Measurements from ENCODE around the gene RAB7B. TPM values are rescaled to one million over a fixed set of nuclear protein-coding genes. Genes with fewer than 3 reads are reported as not detected.
A peak's percentile ranks its signal among the peaks of the same experiment; 100 is the strongest.
"Not testable (repeated sequence)": the region's sequence is repeated elsewhere in the genome, so short reads cannot be mapped to it uniquely, and the experiment has no call there.

Gene RAB7B
- total and polyA plus RNA-seq, 2 donors from 2014 or later: 0.73 to 2.0 TPM

DNA sequence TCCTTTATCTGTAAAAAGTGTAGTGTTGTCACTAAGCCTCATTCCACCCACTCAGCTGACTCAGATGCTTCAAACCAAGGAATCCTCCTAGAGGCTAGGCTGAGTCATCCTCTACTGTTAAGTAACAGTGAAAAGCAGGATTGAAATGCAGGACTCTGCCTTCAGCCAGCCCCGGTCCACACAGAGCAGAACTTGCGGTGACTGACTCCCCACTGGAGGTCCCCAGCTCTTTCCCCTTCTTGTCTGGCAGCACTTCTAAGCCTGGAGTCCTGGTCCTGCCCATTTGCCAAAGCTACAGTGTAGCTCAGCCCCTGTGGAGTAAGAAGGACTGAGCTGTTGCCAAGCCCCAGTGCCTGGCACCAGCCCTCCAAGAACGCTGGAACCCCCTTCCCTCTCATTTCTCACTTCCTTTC lies 1.7 kb downstream of the RAB7B start:
- Histone ChIP-seq H3K27ac (ENCODE audit: low read depth in 2 of 2, low read length in 2 of 2) (no peak overlapping the region), H3K9ac (ENCODE audit: low read length in 3 of 3) (no peak overlapping the region), H3K36me3 (ENCODE audit: control insufficient read depth in 2 of 3, insufficient read depth in 3 of 3, low read length in 3 of 3) (no peaks in the 10 kb centered on the region), H3K4me1 (ENCODE audit: control insufficient read depth in 2 of 3, insufficient read depth in 2 of 3, low read depth in 1 of 3, low read length in 3 of 3) (peaks cover 0 to 3% (median 0%) of the 10 kb centered on the region in 3 donors), H3K27me3 (ENCODE audit: control insufficient read depth, insufficient read depth, low read length) (no peaks in the 10 kb centered on the region), H3K9me3 (ENCODE audit: control insufficient read depth in 2 of 3, insufficient read depth in 1 of 3, low read length in 3 of 3) (no peaks in the 10 kb centered on the region), H3K4me3 (ENCODE audit: low read length in 3 of 3) (no peak overlapping the region)
- TF ChIP-seq, protein P1, sequence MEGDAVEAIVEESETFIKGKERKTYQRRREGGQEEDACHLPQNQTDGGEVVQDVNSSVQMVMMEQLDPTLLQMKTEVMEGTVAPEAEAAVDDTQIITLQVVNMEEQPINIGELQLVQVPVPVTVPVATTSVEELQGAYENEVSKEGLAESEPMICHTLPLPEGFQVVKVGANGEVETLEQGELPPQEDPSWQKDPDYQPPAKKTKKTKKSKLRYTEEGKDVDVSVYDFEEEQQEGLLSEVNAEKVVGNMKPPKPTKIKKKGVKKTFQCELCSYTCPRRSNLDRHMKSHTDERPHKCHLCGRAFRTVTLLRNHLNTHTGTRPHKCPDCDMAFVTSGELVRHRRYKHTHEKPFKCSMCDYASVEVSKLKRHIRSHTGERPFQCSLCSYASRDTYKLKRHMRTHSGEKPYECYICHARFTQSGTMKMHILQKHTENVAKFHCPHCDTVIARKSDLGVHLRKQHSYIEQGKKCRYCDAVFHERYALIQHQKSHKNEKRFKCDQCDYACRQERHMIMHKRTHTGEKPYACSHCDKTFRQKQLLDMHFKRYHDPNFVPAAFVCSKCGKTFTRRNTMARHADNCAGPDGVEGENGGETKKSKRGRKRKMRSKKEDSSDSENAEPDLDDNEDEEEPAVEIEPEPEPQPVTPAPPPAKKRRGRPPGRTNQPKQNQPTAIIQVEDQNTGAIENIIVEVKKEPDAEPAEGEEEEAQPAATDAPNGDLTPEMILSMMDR (IDR thresholded peaks at IDR 0.05; ENCODE audit: borderline replicate concordance, extremely low read depth, insufficient read depth): no peak
- no peak for FAIRE-seq
- DNase-seq: no peak
- intact Hi-C loops (cut with DNase I): no loop called here

DNA sequence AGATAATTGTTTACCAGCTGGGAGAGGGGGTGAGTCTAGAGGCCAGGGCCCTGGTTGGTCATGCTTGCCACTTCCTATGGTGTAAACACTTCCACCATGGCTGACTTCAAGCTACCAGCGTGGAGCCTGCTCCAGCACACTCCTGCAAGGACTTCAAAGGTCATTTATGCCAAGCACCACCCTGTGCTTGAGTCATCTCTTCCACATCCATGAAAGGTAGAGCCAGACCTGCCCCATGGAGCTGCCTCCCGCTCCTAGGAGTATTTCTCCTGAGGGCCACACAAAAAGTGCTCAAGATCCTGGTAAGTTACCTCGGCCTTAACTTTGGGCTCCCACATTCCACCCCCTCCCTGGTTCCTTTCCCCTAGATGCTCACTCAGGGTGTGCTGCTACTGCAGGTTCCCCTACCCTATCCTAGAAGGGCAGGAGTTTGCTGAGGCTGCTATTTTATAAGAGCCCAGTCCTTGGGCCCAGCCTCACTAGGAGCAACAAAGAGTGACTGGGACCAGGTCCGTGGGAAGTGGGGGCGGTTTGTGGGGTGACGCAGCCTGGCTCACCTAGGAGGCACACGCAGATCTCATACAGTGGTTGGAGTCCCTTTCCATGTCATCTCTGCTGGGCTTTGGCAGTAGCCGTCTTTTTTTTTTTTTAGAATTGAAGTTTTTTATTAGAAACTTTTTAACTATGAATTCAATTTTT lies 2.4 kb downstream of the RAB7B start:
- H3K9ac ChIP-seq (ENCODE audit: low read length in 3 of 3): no peak overlapping the region
- TF ChIP-seq, protein P1 (IDR thresholded peaks at IDR 0.05; ENCODE audit: borderline replicate concordance, extremely low read depth, insufficient read depth): no peak
- H3K27ac ChIP-seq (ENCODE audit: low read depth in 2 of 2, low read length in 2 of 2): no peak overlapping the region
- H3K27me3 ChIP-seq (ENCODE audit: control insufficient read depth, insufficient read depth, low read length): no peaks in the 10 kb centered on the region
- H3K4me1 ChIP-seq (ENCODE audit: control insufficient read depth in 2 of 3, insufficient read depth in 2 of 3, low read depth in 1 of 3, low read length in 3 of 3): peaks cover 0 to 3% (median 0%) of the 10 kb centered on the region in 3 donors
- intact Hi-C loops (cut with DNase I): no loop called here
- H3K36me3 ChIP-seq (ENCODE audit: control insufficient read depth in 2 of 3, insufficient read depth in 3 of 3, low read length in 3 of 3): no peaks in the 10 kb centered on the region
- H3K4me3 ChIP-seq (ENCODE audit: low read length in 3 of 3): no peak overlapping the region
- no peaks in the 10 kb centered on the region for H3K9me3 ChIP-seq (ENCODE audit: control insufficient read depth in 2 of 3, insufficient read depth in 1 of 3, low read length in 3 of 3)
- no peak for DNase-seq
- FAIRE-seq: no peak

DNA sequence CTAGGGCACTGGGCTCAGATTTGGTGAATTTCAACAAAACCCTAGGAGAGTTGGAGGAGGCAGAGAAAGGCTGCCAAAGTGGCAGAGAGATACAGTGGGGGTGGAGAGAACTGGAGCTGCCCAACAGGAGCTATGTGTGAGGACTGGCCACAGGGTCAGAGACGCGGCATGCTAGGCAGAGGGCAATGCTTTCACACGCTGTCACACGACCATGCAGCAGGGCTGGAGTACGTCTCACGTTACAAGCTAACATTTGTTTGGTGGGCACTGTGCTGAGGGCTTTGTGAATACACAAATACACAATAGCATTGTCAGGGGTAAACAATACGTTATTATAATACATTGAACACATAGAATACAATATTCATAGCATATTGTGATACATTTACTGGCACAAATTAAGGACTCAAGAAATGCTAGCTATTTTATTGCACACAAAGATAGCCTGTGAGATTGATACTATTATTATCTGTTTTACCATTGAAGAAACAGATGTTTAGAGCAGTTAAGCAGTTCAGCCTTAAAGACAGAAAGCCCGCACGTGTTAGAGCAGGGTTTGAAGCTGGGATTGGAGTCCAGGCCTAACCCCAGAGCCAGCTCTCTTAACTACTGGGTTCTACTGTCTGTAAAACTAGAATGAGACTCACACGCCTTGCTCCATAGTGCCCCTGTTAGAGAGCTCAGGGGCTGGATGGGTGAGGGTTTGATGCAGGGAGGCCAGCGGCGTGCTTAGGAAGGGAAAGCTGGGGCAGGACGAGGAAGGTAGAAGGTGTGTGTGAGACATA lies 4.5 kb downstream of the RAB7B start:
- H3K4me1 ChIP-seq (ENCODE audit: control insufficient read depth in 2 of 3, insufficient read depth in 2 of 3, low read depth in 1 of 3, low read length in 3 of 3): peaks cover 0 to under 1% (median 0%) of the 10 kb centered on the region in 3 donors
- FAIRE-seq: no peak
- intact Hi-C loops (cut with DNase I): no loop called here
- H3K27ac ChIP-seq (ENCODE audit: low read depth in 2 of 2, low read length in 2 of 2): no peak overlapping the region
- no peak overlapping the region for H3K9ac ChIP-seq (ENCODE audit: low read length in 3 of 3)
- no peaks in the 10 kb centered on the region for H3K9me3 ChIP-seq (ENCODE audit: control insufficient read depth in 2 of 3, insufficient read depth in 1 of 3, low read length in 3 of 3)
- no peak overlapping the region for H3K4me3 ChIP-seq (ENCODE audit: low read length in 3 of 3)
- H3K27me3 ChIP-seq (ENCODE audit: control insufficient read depth, insufficient read depth, low read length): no peaks in the 10 kb centered on the region
- peak in 3 of 5 donors; percentile 64 to 69 (median 66) for DNase-seq
- TF ChIP-seq, protein P1 (IDR thresholded peaks at IDR 0.05; ENCODE audit: borderline replicate concordance, extremely low read depth, insufficient read depth): no peak
- no peaks in the 10 kb centered on the region for H3K36me3 ChIP-seq (ENCODE audit: control insufficient read depth in 2 of 3, insufficient read depth in 3 of 3, low read length in 3 of 3)

DNA sequence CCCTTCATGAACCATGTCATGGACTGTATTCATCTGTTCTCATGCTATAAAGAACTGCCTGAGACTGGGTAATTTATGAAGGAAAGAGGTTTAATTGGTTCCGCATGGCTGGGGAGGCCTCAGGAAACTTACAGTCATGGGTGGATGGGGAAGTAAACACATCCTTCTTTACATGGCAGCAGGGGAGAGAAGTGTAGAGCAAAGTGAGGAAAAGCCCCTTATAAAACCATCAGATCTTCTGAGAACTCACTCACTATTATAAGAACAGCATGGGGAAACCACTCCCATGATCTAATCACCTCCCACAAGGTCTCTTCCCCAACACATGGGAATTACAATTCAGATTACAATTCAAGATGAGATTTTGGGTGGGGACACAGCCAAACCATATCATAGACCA lies 6.6 kb downstream of the RAB7B start:
- H3K4me3 ChIP-seq (ENCODE audit: low read length in 3 of 3); FAIRE-seq; intact Hi-C loops (cut with DNase I): not testable (repeated sequence)

More for the DNA sequence above, 6.6 kb downstream of the RAB7B start:
- H3K27ac ChIP-seq (ENCODE audit: low read depth in 2 of 2, low read length in 2 of 2); H3K9me3 ChIP-seq (ENCODE audit: control insufficient read depth in 2 of 3, insufficient read depth in 1 of 3, low read length in 3 of 3); DNase-seq; H3K9ac ChIP-seq (ENCODE audit: low read length in 3 of 3); H3K27me3 ChIP-seq (ENCODE audit: control insufficient read depth, insufficient read depth, low read length); H3K4me1 ChIP-seq (ENCODE audit: control insufficient read depth in 2 of 3, insufficient read depth in 2 of 3, low read depth in 1 of 3, low read length in 3 of 3); H3K36me3 ChIP-seq (ENCODE audit: control insufficient read depth in 2 of 3, insufficient read depth in 3 of 3, low read length in 3 of 3): not testable (repeated sequence)

Measured in kidney (tissue), 14 donors.